Kidney epithelial cell (primary cell): Measurements from ENCODE around the gene OST4. TPM values are rescaled to one million over a fixed set of nuclear protein-coding genes. Genes with fewer than 3 reads are reported as not detected.

Experiments used
- DNase-seq: peaks from one replicate; pipeline ENCODE4 v3.0.0-alpha.2; 2010; ENCODE audit warnings: low read depth
- H3K27me3 ChIP-seq: 2 replicates; pipeline ENCODE4 v1.6.0; 2011; ENCODE audit warnings: low read length; ENCODE audit not compliant: control insufficient read depth, insufficient read depth
- H3K36me3 ChIP-seq: 2 replicates; pipeline ENCODE4 v1.5.1; 2011; ENCODE audit warnings: low read length; ENCODE audit not compliant: control insufficient read depth, insufficient read depth
- H3K4me3 ChIP-seq: 2 replicates; pipeline ENCODE4 v1.5.1; 2011; ENCODE audit warnings: low read depth, mild to moderate bottlenecking, control low read depth, low read length
- CTCF ChIP-seq: IDR thresholded peaks from 2 replicates; pipeline ENCODE4 v1.5.1; 2011; ENCODE audit warnings: mild to moderate bottlenecking, moderate library complexity, low read length, control low read depth, inconsistent platforms; ENCODE audit not compliant: insufficient read depth, poor library complexity, severe bottlenecking
- total RNA-seq: library from RNA; depleted of rRNA; stranded (reverse); fragments of >200 nt; gene quantifications from 2 replicates; pipeline ENCODE4 v1.2.3, GENCODE V29; 2015

Gene OST4
- total RNA-seq, 1 donor from 2014 or later = 237 TPM

DNA sequence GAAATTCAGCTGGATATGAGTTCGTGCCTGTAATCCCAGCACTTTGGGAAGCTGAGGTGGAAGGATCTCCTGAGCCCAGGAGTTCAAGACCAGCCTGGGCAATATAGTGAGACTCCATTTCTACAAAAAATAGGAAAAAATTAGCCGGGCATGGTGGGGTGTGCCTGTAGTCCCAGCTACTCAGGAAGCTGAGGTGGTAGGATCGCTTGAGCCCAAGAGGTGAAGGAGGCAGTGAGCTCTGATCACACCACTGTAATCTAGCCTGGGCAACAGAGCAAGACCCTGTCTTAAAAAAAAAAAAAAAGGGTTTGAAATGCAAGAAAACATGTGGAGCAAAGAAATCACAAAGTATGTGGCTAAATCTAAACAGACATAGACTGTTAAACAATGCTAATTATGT, 37.6 kb upstream of the OST4 start:
- DNase-seq = no peak
- no peak for TF ChIP-seq CTCF
- Histone ChIP-seq H3K36me3 (no peaks in the 10 kb centered on the region), H3K4me3 (no peak overlapping the region), H3K27me3 (peaks cover 3% of the 10 kb centered on the region)

DNA sequence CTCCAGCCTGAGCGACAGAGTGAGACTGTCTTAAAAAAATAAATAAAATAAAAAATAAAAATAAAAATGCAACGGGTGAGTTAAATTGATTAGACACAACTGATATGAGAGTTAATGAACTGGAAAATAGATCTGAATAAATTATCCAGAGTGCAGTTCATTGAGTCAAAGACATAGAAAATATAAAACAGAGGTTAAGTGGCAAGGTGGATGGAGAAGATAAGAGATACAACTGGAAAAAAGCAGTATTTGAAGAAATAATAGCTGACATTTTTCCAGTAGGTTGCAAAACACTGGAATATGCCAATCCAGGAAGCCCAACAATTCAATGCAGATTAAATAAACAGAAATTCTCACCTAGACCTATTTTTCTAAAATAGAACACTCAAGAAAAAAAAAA, 36.8 kb upstream of the OST4 start:
- TF ChIP-seq CTCF = no peak
- Histone ChIP-seq H3K4me3 (no peak overlapping the region), H3K36me3 (no peaks in the 10 kb centered on the region), H3K27me3 (peaks cover 3% of the 10 kb centered on the region)
- no peak for DNase-seq

GRCh38 chr2:27105981-27106380, 34.5 kb upstream of the OST4 start:
- H3K4me3 ChIP-seq = no peak overlapping the region
- no peaks in the 10 kb centered on the region for H3K36me3 ChIP-seq
- TF ChIP-seq CTCF = no peak
- no peaks in the 10 kb centered on the region for H3K27me3 ChIP-seq
- no peak for DNase-seq

DNA sequence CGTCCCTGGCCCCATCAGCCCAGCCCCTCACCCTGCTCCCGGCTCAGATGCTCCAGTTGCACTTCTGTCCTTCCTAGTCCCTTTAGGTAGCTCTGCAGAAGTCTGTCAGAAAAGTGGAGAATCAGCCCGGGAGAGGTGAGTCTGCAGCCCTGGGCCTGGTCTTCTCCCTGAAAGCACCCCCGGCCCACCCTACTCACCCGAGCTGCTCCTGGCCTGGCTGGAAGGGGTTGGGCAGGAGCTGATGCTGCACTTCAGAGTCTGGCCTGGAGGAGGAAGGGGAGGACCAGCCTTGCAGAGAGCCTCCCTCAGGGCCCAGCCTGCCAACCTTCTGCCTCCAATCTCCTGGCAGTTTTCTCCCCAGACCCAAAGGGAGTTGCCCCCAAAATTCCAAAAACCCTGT, 30.9 kb upstream of the OST4 start:
- Histone ChIP-seq H3K36me3 (no peaks in the 10 kb centered on the region), H3K27me3 (no peaks in the 10 kb centered on the region), H3K4me3 (no peak overlapping the region)
- no peak for DNase-seq
- no peak for TF ChIP-seq CTCF

- TF ChIP-seq CTCF = no peak
These were observed 28.6 kb upstream of the OST4 start for GRCh38 chr2:27100036-27100435.

DNA sequence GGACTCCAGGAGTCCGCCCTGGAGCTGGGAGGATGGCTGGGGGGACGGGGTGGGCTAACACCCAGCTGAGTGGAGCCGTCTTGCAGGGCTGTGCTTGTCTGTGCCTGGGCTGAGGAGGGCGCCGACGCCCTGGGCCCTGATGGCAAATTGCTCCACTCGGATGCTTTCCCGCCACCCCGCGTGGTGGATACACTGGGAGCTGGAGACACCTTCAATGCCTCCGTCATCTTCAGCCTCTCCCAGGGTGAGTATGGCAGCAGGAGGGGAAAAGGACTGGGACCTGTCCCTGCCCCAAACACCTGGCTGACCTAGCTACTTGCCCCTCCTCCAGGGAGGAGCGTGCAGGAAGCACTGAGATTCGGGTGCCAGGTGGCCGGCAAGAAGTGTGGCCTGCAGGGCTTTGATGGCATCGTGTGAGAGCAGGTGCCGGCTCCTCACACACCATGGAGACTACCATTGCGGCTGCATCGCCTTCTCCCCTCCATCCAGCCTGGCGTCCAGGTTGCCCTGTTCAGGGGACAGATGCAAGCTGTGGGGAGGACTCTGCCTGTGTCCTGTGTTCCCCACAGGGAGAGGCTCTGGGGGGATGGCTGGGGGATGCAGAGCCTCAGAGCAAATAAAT, 28.0 kb upstream of the OST4 start:
- no peak overlapping the region for H3K4me3 ChIP-seq
- DNase-seq = no peak
- TF ChIP-seq CTCF = no peak
- H3K27me3 ChIP-seq = no peaks in the 10 kb centered on the region
- no peaks in the 10 kb centered on the region for H3K36me3 ChIP-seq

More at GRCh38 chr2:27100036-27100435, 28.6 kb upstream of the OST4 start:
- Histone ChIP-seq H3K4me3 (no peak overlapping the region), H3K36me3 (no peaks in the 10 kb centered on the region), H3K27me3 (no peaks in the 10 kb centered on the region)
- no peak for DNase-seq
